ENCODE data around the gene ZP1. TPM values are rescaled to one million over a fixed set of nuclear protein-coding genes. Genes with fewer than 3 reads are reported as not detected.

The ZP1 gene
- total RNA-seq (2022; extraction: Qiagen RNA extraction; ENCODE audit: low read depth), result 0.22 to 0.64 TPM (median 0.32 TPM) in 4 of 5 replicates, not detected in the other

DNA sequence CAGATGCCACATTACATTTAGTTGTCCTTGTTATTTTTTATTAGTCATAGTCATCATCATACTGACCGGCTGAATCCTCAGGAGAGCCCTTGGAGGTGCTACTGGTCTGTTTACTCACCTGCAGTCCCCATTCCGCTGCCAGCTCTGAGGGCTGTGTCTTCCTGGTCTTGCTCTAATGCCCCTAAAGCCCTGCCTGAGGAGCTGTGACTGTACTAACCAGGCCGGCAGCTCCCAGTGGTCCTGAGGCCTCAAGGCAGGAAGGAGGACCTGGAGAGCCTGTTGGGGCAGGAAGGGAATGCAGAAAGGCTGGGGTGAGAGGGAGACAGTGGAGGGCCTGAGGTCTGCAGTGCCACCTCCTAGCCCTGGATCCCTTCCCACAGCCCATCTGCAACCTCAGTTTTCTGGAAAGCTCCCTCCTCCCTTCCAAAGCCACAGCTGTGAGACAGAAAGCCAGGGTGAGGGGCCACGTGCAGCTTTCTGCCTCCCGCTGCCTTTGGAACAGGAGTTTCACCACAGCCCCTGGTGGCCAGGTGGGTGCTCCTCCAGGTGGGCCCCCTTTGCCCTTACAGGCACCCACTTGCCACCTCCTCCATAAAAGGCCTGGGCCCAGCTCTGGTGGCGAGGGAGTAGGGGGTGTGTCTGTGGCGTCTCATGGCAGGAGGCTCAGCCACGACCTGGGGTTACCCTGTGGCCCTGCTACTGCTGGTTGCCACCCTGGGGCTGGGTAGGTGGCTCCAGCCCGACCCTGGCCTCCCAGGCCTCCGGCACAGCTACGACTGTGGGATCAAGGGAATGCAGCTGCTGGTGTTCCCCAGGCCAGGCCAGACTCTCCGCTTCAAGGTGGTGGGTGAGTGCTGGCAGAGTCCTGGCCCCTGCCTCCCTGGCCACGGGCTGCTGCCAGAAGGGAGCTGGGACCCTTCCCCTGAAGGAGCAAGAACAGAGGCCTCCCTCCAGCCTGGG is at the start of gene ZP1:
TSS of gene ZP1 (plus strand) at position 632 of the 960 bp plus-strand sequence. CDS start at position 652, 20 bp downstream.

DNA sequence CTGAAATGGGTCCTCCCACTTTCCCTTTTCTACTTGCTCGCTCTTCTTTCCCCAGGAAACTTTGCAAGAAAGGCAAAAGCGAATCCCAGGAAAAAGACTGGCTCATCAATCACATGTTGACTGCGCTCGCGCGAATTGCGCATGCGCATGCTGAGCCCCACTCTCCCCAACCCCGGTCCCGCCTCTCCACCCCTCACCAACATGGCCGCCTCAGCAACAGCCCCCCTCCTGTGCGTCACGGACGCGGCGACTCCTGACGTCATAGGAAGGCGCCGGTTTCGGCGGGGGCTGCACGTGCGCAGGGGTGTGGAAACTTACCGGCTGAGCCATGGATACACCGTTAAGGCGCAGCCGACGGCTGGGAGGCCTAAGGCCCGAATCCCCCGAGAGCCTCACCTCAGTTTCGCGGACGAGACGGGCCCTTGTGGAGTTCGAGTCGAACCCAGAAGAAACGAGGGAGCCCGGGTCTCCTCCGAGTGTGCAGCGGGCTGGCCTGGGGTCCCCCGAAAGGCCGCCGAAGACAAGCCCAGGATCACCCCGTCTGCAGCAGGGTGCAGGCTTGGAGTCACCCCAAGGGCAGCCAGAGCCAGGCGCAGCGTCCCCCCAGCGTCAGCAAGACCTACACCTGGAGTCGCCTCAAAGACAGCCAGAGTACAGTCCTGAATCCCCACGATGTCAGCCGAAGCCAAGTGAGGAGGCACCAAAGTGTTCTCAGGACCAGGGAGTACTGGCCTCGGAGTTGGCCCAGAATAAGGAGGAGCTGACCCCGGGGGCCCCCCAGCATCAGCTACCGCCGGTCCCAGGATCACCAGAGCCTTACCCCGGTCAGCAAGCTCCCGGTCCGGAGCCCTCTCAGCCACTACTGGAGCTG is 25.3 kb upstream of the ZP1 start, which contains the start of gene CCDC86:
TSS of gene CCDC86 (plus strand) at position 317 of the 871 bp plus-strand sequence. CDS start at position 329, 12 bp downstream.

GRCh38 chr11:60855726-60856633 is 11.4 kb upstream of the ZP1 start, which contains the start of gene PTGDR2:
TSS of gene PTGDR2 (minus strand) at chr11:60855950. CDS start at chr11:60853722, 2,228 bp downstream.

DNA sequence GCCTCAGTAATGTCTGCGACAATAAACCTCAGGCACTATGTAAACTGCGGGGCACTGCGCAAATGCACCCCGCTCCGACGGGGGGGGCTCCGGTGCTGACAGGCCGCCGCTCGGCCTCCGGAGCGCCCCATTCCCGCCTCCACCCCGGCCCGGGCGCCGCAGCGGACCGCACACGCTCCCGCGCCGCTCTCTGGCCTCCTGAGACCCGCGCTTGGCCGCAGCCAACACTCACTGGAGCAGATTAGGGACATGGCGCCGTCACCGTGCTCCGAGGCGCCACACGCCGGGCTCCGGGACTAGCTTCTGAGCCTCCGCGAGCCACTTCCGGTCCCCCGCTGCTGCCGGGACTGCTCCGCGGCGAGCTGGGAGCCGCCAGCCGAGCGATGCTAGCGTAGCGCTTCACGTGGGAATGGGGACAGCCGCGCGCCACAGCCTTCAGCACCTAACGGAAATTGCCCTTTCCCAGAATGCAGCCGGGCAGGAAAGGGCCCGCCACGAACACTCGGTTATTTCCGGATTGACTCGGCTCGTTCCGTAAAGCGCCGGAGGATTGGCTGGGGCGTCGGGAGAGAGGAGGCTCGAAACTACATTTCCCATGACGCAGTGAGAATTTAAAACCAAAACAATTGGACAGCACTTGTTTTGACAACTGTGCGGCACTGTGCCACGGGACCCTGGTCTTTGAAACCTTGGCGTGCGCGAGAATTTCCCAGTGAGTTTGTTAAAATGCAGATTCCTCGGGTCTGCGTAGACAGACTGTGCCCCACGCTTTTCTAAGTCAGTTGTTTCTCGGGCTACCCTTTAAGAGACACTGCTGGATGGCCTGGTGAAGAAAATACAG is 39.0 kb downstream of the ZP1 start, which contains the start of gene PRPF19:
TSS of gene PRPF19 (minus strand) at position 454 of the 841 bp plus-strand sequence. CDS start at position 251, 203 bp downstream.

DNA sequence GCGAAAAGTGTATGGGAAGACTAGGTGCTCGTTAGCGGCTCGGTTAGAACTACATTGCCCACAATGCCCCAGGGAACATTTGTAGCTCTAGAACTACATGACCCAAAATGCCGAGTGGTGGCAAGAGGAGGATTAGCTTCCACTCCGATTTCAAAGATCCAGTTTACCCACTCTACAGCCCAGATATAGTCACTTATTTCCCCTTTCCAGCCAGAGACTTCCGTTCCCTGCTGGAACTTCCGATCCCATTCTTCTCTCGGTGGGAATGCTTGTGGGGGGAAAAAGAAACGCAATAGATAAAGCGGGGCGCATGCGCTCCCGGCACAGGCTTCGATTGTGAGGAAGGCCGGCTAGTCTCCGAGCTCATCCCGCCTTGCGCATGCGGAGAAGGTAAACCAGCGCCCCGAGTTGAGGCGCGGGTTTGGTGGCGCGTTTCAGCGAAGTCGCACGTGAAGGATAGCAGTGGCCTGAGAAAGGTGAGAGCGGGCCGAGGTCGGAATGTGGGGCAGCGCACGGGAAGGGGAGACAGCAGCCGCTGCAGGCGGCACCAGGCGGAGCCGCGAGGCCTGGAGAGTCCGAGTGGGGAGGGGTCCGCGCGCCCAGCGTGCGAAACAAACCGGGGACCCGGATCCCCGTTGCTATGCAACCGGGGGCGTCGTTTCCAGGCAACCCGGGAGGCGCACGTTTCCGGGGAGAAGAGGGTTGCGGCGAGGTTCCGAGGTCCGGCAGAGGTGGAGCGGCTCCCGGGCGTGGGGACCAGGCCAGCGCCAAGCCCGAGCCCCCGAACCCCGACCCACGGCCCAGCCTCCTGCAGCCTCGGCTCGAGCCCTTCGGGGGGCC is 46.7 kb downstream of the ZP1 start, which contains the start of gene TMEM109:
TSS of gene TMEM109 (plus strand) at position 366 of the 840 bp plus-strand sequence. CDS start 5,536 bp downstream, outside the sequence.

GRCh38 chr11:60924110-60924905 is 57.0 kb downstream of the ZP1 start, which contains the start of gene TMEM132A:
TSS of gene TMEM132A (plus strand) at chr11:60924460. CDS start at chr11:60924634, 174 bp downstream.

Other genes with a start within 250 kb of the ZP1 start
- gene MS4A8, start 167.9 kb upstream of the ZP1 start, total RNA-seq (2022; extraction: Qiagen RNA extraction; ENCODE audit: low read depth), result not detected in 5 replicates
- not detected in 5 replicates for gene MS4A18, start 142.8 kb upstream of the ZP1 start, total RNA-seq (2022; extraction: Qiagen RNA extraction; ENCODE audit: low read depth)
- not detected in 5 replicates for gene MS4A15, start 110.7 kb upstream of the ZP1 start, total RNA-seq (2022; extraction: Qiagen RNA extraction; ENCODE audit: low read depth)
- gene MS4A10, start 82.2 kb upstream of the ZP1 start, total RNA-seq (2022; extraction: Qiagen RNA extraction; ENCODE audit: low read depth), result not detected in 5 replicates
- 75.7 to 110 TPM (median 93.0 TPM) in 5 replicates for gene CCDC86, start 25.4 kb upstream of the ZP1 start, total RNA-seq (2022; extraction: Qiagen RNA extraction; ENCODE audit: low read depth)
- 0.06 to 0.09 TPM in 2 of 5 replicates, not detected in the others for gene PTGDR2, start 11.6 kb upstream of the ZP1 start, total RNA-seq (2022; extraction: Qiagen RNA extraction; ENCODE audit: low read depth)
- 128 to 201 TPM (median 181 TPM) in 5 replicates for gene PRPF19, start 39.0 kb downstream of the ZP1 start, total RNA-seq (2022; extraction: Qiagen RNA extraction; ENCODE audit: low read depth)
- gene TMEM109, start 46.6 kb downstream of the ZP1 start, total RNA-seq (2022; extraction: Qiagen RNA extraction; ENCODE audit: low read depth), result 87.6 to 131 TPM (median 127 TPM) in 5 replicates
- 78.7 to 153 TPM (median 149 TPM) in 5 replicates for gene TMEM132A, start 56.9 kb downstream of the ZP1 start, total RNA-seq (2022; extraction: Qiagen RNA extraction; ENCODE audit: low read depth)
- gene SLC15A3, start 84.6 kb downstream of the ZP1 start, total RNA-seq (2022; extraction: Qiagen RNA extraction; ENCODE audit: low read depth), result not detected in 5 replicates
- gene CD6, start 104.1 kb downstream of the ZP1 start, total RNA-seq (2022; extraction: Qiagen RNA extraction; ENCODE audit: low read depth), result 0.08 to 0.38 TPM (median 0.24 TPM) in 4 of 5 replicates, not detected in the other
- gene CD5, start 234.9 kb downstream of the ZP1 start, total RNA-seq (2022; extraction: Qiagen RNA extraction; ENCODE audit: low read depth), result not detected in 5 replicates

Data from A549 treated with ZK216348 at 1 μM for 4 hours (cell line).